ENCODE data around the gene SNX3.

Gene SNX3

GRCh38 chr6:108161724-108162282 lies 99.0 kb downstream of the SNX3 start (continued):
- no peak for TF ChIP-seq RARB (CRISPR knock-in tag; IDR thresholded peaks at IDR 0.05)

All from SK-N-SH treated with all-trans-retinoic acid at 6 μM for 48 hours (cell line).